A673 (cell line): ENCODE results near the gene LGALS16. TPM values are rescaled to one million over a fixed set of nuclear protein-coding genes. Genes with fewer than 3 reads are reported as not detected.
"Not testable (repeated sequence)": the region's sequence is repeated elsewhere in the genome, so short reads cannot be mapped to it uniquely, and the experiment has no call there.

Experiments used
- BruUV-seq: library from RNA; stranded (reverse); fragments of 400-500 nt; replicated peaks from 2 replicates; lab custom pipeline; 2021; lab: Mats Ljungman, UMichigan
- CTCF ChIA-PET: fragments of 300-600 bp; sonication (Branson Sonifier 250); formaldehyde crosslinking; loops from one replicate; lab custom pipeline; 2022; ENCODE audit warnings: antibody characterized with exemption; lab: Charles Lee
- POLR2A ChIA-PET: fragments of 300-600 bp; sonication (Branson Sonifier 250); formaldehyde crosslinking; loops from one replicate; lab custom pipeline; 2022; ENCODE audit warnings: antibody characterized with exemption; ENCODE audit not compliant: low non-redundant PET; lab: Charles Lee
- DNase-seq: peaks from one replicate; pipeline ENCODE4 v3.0.0-alpha.2; 2015; ENCODE audit warnings: low spot score
- H3K27ac ChIP-seq: fragments of 200-600 bp; sonication (generic); 2 replicates; pipeline ENCODE4 v1.5.1; 2016; ENCODE audit warnings: mixed run types, low read depth, mild to moderate bottlenecking, mixed read lengths, antibody characterized with exemption, low read length; ENCODE audit not compliant: poor library complexity, severe bottlenecking
- H3K27me3 ChIP-seq: fragments of 200-600 bp; sonication (generic); replicated peaks from 2 replicates; pipeline ENCODE4 v1.6.1; 2017; ENCODE audit warnings: mixed run types, low read depth, mild to moderate bottlenecking, mixed read lengths, antibody characterized with exemption, low read length; ENCODE audit not compliant: insufficient read depth, poor library complexity
- H3K36me3 ChIP-seq: fragments of 200-600 bp; sonication (generic); 2 replicates; pipeline ENCODE4 v1.6.1; 2016; ENCODE audit warnings: mixed run types, mild to moderate bottlenecking, mixed read lengths, antibody characterized with exemption, low read length; ENCODE audit not compliant: insufficient read depth, poor library complexity, severe bottlenecking
- H3K4me1 ChIP-seq: fragments of 200-600 bp; sonication (generic); 2 replicates; pipeline ENCODE4 v1.6.1; 2017; ENCODE audit warnings: mixed run types, mild to moderate bottlenecking, mixed read lengths, antibody characterized with exemption, low read length; ENCODE audit not compliant: insufficient read depth, poor library complexity, severe bottlenecking
- H3K4me3 ChIP-seq: fragments of 200-600 bp; sonication (generic); 2 replicates; pipeline ENCODE4 v1.5.1; 2016; ENCODE audit warnings: low read depth, mixed run types, mild to moderate bottlenecking, mixed read lengths, low read length; ENCODE audit not compliant: poor library complexity, severe bottlenecking
- H3K9me3 ChIP-seq: fragments of 200-600 bp; sonication (generic); 2 replicates; pipeline ENCODE4 v1.6.1; 2016; ENCODE audit warnings: mixed run types, low read depth, mild to moderate bottlenecking, mixed read lengths, antibody characterized with exemption, low read length; ENCODE audit not compliant: poor library complexity, severe bottlenecking
- CTCF ChIP-seq: fragments of 300-800, 200-600 bp; sonication (generic); conservative IDR thresholded peaks from 2 replicates; pipeline ENCODE4 v1.5.1; 2017; ENCODE audit warnings: low read depth, mild to moderate bottlenecking, antibody characterized with exemption, low read length, moderate library complexity, mixed read lengths
- EZH2 ChIP-seq: fragments of 200-600 bp; sonication (generic); IDR thresholded peaks from 2 replicates; pipeline ENCODE4 v1.6.1; 2017; ENCODE audit warnings: borderline replicate concordance, low read depth, mild to moderate bottlenecking, mixed read lengths, antibody characterized with exemption, low read length; ENCODE audit not compliant: poor library complexity, severe bottlenecking
- intact Hi-C: fragments of 100-400 bp; cut with micrococcal nuclease; formaldehyde crosslinking; loops from one replicate; pipeline ENCODE4 v1.10.0; 2022; ENCODE audit not compliant: unreplicated experiment
- total RNA-seq: library from RNA; stranded (reverse); gene quantifications from 2 replicates; pipeline ENCODE4 v1.2.3, GENCODE V29; 2021

Gene LGALS16
- total RNA-seq, 1 experiment from 2014 or later, result not detected

- ChIA-PET CTCF (no interaction called here), POLR2A (no interaction called here)
Observed at GRCh38 chr19:39659791-39660190, 4.1 kb downstream of the LGALS16 start.

DNA sequence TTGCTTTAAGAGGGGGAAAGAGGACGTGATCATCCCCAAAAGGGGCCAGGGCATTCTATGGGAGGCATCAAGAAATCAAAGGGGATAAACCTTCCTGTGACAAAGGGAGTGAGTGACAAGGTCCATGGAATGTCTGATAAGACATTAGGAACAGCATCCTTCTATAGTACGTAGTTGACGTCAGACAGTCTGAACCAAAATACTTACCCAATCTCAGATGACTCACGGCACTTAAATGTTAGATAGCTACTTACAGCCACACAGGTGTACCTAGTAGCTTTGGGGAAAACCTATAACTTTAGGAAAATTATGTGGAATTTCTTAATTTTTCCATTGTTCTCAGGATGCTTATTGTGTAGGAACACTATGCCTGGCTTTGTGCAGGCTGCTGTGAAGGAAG is 4.9 kb downstream of the LGALS16 start:
- Histone ChIP-seq H3K27me3 (peaks cover 31% of the 10 kb centered on the region), H3K4me3 (no peak overlapping the region), H3K27ac (no peak overlapping the region), H3K9me3 (no peaks in the 10 kb centered on the region), H3K4me1 (no peaks in the 10 kb centered on the region), H3K36me3 (no peaks in the 10 kb centered on the region)
- no peak for DNase-seq
- CTCF ChIA-PET, result no interaction called here
- TF ChIP-seq EZH2, result no peak
- TF ChIP-seq CTCF, result no peak
- intact Hi-C loops, result no loop called here
- no TSS peak for BruUV-seq
- POLR2A ChIA-PET, result no interaction called here

More at GRCh38 chr19:39659791-39660190, 4.1 kb downstream of the LGALS16 start:
- no peaks in the 10 kb centered on the region for H3K36me3 ChIP-seq
- no peak overlapping the region for H3K27ac ChIP-seq
- no peak overlapping the region for H3K4me3 ChIP-seq
- H3K9me3 ChIP-seq, result no peaks in the 10 kb centered on the region
- BruUV-seq, result no TSS peak
- TF ChIP-seq CTCF, result no peak
- TF ChIP-seq EZH2, result no peak
- no peak for DNase-seq
- intact Hi-C loops, result no loop called here
- H3K4me1 ChIP-seq, result no peaks in the 10 kb centered on the region
- H3K27me3 ChIP-seq, result peaks cover 28% of the 10 kb centered on the region

GRCh38 chr19:39661565-39661964 is 5.9 kb downstream of the LGALS16 start:
- no TSS peak for BruUV-seq
- no peaks in the 10 kb centered on the region for H3K9me3 ChIP-seq
- no peak overlapping the region for H3K27ac ChIP-seq
- H3K4me1 ChIP-seq, result no peaks in the 10 kb centered on the region
- DNase-seq, result no peak
- CTCF ChIA-PET, result no interaction called here
- TF ChIP-seq CTCF (no peak), EZH2 (no peak)
- intact Hi-C loops, result no loop called here
- H3K27me3 ChIP-seq, result peaks cover 31% of the 10 kb centered on the region
- no peaks in the 10 kb centered on the region for H3K36me3 ChIP-seq
- POLR2A ChIA-PET, result no interaction called here
- H3K4me3 ChIP-seq, result no peak overlapping the region

GRCh38 chr19:39669860-39670259 is 14.1 kb downstream of the LGALS16 start:
- DNase-seq, H3K9me3 ChIP-seq, H3K27ac ChIP-seq, intact Hi-C loops, CTCF ChIA-PET, POLR2A ChIA-PET, BruUV-seq, H3K4me1 ChIP-seq, H3K4me3 ChIP-seq, H3K36me3 ChIP-seq, H3K27me3 ChIP-seq: not testable (repeated sequence)
